HEK293T (cell line): ENCODE data around the gene CBX4.

Experiments used
- ARNT ChIP-seq: fragments of 450-650 bp; IDR thresholded peaks from 2 replicates; pipeline ENCODE4 v1.6.1; 2017; ENCODE audit warnings: mild to moderate bottlenecking
- BHLHE40 ChIP-seq: fragments of 450-650 bp; IDR thresholded peaks from 2 replicates; pipeline ENCODE4 v1.6.1; 2016; ENCODE audit warnings: mild to moderate bottlenecking, moderate library complexity, borderline replicate concordance
- FOXK2 ChIP-seq: fragments of 450-650 bp; IDR thresholded peaks from 2 replicates; pipeline ENCODE4 v1.6.1; 2016; ENCODE audit warnings: mild to moderate bottlenecking
- FOXM1 ChIP-seq: fragments of 450-650 bp; IDR thresholded peaks from 2 replicates; pipeline ENCODE4 v1.6.1; 2017; ENCODE audit warnings: mild to moderate bottlenecking, borderline replicate concordance
- L3MBTL2 ChIP-seq: fragments of 450-650 bp; conservative IDR thresholded peaks from 2 replicates; pipeline ENCODE4 v1.6.1; 2016; ENCODE audit warnings: mild to moderate bottlenecking
- SP1 ChIP-seq: fragments of 450-650 bp; IDR thresholded peaks from 2 replicates; pipeline ENCODE4 v1.6.1; 2017
- SUZ12 ChIP-seq: fragments of 450-650 bp; IDR thresholded peaks from 2 replicates; pipeline ENCODE4 v1.6.1; 2016; ENCODE audit warnings: mild to moderate bottlenecking
- TARDBP ChIP-seq: fragments of 450-650 bp; IDR thresholded peaks from 2 replicates; pipeline ENCODE4 v1.6.1; 2016
- TF ChIP-seq, protein P1 (sequence below): fragments of 450-650 bp; IDR thresholded peaks from 2 replicates; pipeline ENCODE4 v1.6.1; 2016

GRCh38 chr17:79815836-79816461, 23.3 kb downstream of the CBX4 start:
- TF ChIP-seq FOXM1 (no peak), L3MBTL2 (no peak), SP1 (no peak), FOXK2 (no peak), BHLHE40 (no peak), ARNT (no peak), TARDBP (no peak), SUZ12 (no peak)
- TF ChIP-seq, protein P1, sequence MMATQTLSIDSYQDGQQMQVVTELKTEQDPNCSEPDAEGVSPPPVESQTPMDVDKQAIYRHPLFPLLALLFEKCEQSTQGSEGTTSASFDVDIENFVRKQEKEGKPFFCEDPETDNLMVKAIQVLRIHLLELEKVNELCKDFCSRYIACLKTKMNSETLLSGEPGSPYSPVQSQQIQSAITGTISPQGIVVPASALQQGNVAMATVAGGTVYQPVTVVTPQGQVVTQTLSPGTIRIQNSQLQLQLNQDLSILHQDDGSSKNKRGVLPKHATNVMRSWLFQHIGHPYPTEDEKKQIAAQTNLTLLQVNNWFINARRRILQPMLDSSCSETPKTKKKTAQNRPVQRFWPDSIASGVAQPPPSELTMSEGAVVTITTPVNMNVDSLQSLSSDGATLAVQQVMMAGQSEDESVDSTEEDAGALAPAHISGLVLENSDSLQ, result no peak
